Uterus (tissue), 4 donors: ENCODE results near the gene CLDND2. TPM values are rescaled to one million over a fixed set of nuclear protein-coding genes. Genes with fewer than 3 reads are reported as not detected.

Experiments used
- DNase-seq, 2 donors: peaks; one replicate each; pipeline ENCODE4 v3.0.0-alpha.2; 2019 to 2020
- H3K27ac ChIP-seq, 2 donors: fragments of 200-600 bp; sonication (generic); 1 replicate in 1 of 2; 2 replicates in 1 of 2; pipeline ENCODE4 v1.5.1; 2016 to 2018
- H3K27me3 ChIP-seq, 2 donors: fragments of 200-600 bp; sonication (generic); one replicate each; pipeline ENCODE4 v1.5.1; 2018 to 2019; ENCODE audit warnings: control low read depth in 1 of 2
- H3K36me3 ChIP-seq, 2 donors: fragments of 200-600 bp; sonication (generic); one replicate each; pipeline ENCODE4 v1.5.1; 2019; ENCODE audit warnings: control low read depth in 1 of 2
- H3K4me1 ChIP-seq, 2 donors: fragments of 200-600 bp; sonication (generic); one replicate each; pipeline ENCODE4 v1.5.1; 2018 to 2019; ENCODE audit warnings: control low read depth in 1 of 2
- H3K4me3 ChIP-seq, 2 donors: fragments of 200-600 bp; sonication (generic); 1 replicate in 1 of 2; 2 replicates in 1 of 2; pipeline ENCODE4 v1.5.1; 2018 to 2019; ENCODE audit warnings: mild to moderate bottlenecking in 1 of 2
- H3K9me3 ChIP-seq, 2 donors: fragments of 200-600 bp; sonication (generic); one replicate each; pipeline ENCODE4 v1.5.1; 2019; ENCODE audit warnings: control low read depth in 1 of 2
- POLR2A ChIP-seq, 2 donors: fragments of 450-650 bp; IDR thresholded peaks; one replicate each; pipeline ENCODE4 v1.6.1; 2016; ENCODE audit warnings: antibody characterized with exemption in 2 of 2, mild to moderate bottlenecking in 1 of 2, moderate library complexity in 1 of 2
- intact Hi-C: fragments of 100-400 bp; cut with DNase I; formaldehyde crosslinking; loops from one replicate; pipeline ENCODE4 v1.15.1; 2023; ENCODE audit warnings: low total_unique reads
- total RNA-seq, 4 donors: library from RNA; depleted of rRNA in 3 of 4; stranded (reverse); fragments of >200 nt in 3 of 4; gene quantifications; one replicate each; pipeline versions ENCODE4 v1.1.0 to v1.2.4, GENCODE V29; 2014 to 2023
- TF ChIP-seq, protein P1 (sequence below), 4 experiments: fragments of 200-600 bp in 2 of 4; fragments of 450-650 bp in 2 of 4; sonication (generic) in 2 of 4; IDR thresholded peaks; one replicate each; pipeline ENCODE4 v1.5.1; 2016 to 2019; ENCODE audit warnings: antibody characterized with exemption in 4 of 4, mild to moderate bottlenecking in 2 of 4, moderate library complexity in 1 of 4
- donor health status: DM: yes; HTN: yes; CAD: no.

The CLDND2 gene
- total RNA-seq, 4 donors from 2014 or later, result 1.2 TPM; not detected in 3

DNA sequence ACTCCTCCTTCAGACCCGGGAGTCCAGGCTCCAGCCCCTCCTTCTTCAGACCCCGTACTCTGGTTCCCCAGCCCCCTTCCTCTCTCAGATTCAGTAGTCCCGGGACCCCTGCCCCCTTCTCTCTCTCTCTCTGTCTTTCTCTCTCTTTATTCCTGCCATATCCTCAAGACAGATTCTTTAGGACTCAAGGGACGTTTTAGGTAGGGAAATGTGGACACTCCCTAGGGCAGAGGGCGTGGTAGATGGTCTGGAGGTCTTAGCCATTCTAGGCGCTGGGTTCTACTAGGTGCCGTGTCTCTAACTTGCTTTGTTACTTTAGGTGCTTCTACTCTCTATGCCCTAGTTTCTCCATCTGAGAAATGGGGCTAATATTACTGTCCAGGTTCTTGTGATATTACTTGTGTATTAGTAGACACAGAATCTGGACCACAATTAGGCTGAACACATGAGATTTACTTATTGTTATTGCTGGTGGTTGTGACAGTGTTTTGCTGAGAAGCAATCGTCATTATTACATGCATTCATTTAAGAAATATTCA is 22.3 kb upstream of the CLDND2 start:
- TF ChIP-seq POLR2A (IDR thresholded peaks at IDR 0.05), result no peak
- TF ChIP-seq, protein P1, sequence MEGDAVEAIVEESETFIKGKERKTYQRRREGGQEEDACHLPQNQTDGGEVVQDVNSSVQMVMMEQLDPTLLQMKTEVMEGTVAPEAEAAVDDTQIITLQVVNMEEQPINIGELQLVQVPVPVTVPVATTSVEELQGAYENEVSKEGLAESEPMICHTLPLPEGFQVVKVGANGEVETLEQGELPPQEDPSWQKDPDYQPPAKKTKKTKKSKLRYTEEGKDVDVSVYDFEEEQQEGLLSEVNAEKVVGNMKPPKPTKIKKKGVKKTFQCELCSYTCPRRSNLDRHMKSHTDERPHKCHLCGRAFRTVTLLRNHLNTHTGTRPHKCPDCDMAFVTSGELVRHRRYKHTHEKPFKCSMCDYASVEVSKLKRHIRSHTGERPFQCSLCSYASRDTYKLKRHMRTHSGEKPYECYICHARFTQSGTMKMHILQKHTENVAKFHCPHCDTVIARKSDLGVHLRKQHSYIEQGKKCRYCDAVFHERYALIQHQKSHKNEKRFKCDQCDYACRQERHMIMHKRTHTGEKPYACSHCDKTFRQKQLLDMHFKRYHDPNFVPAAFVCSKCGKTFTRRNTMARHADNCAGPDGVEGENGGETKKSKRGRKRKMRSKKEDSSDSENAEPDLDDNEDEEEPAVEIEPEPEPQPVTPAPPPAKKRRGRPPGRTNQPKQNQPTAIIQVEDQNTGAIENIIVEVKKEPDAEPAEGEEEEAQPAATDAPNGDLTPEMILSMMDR (IDR thresholded peaks at IDR 0.05), result no peak
- intact Hi-C loops, result no loop called here

DNA sequence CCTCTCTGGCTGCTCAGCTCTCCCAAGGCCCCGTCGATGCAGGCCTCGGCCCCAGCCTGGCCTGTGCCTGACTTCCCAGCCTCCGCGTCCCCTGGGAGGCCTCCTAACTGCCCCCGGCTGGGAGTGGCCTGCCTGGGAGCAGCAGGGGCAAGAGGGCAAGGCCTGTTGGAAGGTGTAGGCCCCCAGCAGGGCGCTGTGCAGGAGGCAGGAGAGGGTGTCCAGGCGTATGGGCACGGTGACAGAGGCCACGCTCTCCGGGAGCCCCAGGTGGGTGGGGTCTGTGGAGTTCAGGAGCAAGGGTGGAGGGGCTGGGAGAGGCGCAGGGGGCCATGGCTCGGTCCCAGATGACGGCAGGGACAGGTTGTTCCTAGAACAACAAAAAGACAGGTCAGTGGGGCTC is 20.3 kb upstream of the CLDND2 start:
- no peak overlapping the region for H3K27ac ChIP-seq
- no peak overlapping the region for H3K4me3 ChIP-seq
- no peaks in the 10 kb centered on the region for H3K9me3 ChIP-seq
- H3K27me3 ChIP-seq, result no peaks in the 10 kb centered on the region
- H3K36me3 ChIP-seq, result no peaks in the 10 kb centered on the region
- no peak for TF ChIP-seq POLR2A (IDR thresholded peaks at IDR 0.05)
- TF ChIP-seq, protein P1 (IDR thresholded peaks at IDR 0.05), result no peak
- no peak for DNase-seq
- intact Hi-C loops, result no loop called here
- no peaks in the 10 kb centered on the region for H3K4me1 ChIP-seq

More for the DNA sequence above, 22.3 kb upstream of the CLDND2 start:
- no peak for DNase-seq
- no peaks in the 10 kb centered on the region for H3K36me3 ChIP-seq
- H3K27ac ChIP-seq, result no peak overlapping the region
- no peaks in the 10 kb centered on the region for H3K9me3 ChIP-seq
- no peaks in the 10 kb centered on the region for H3K27me3 ChIP-seq
- no peak overlapping the region for H3K4me3 ChIP-seq
- no peaks in the 10 kb centered on the region for H3K4me1 ChIP-seq

DNA sequence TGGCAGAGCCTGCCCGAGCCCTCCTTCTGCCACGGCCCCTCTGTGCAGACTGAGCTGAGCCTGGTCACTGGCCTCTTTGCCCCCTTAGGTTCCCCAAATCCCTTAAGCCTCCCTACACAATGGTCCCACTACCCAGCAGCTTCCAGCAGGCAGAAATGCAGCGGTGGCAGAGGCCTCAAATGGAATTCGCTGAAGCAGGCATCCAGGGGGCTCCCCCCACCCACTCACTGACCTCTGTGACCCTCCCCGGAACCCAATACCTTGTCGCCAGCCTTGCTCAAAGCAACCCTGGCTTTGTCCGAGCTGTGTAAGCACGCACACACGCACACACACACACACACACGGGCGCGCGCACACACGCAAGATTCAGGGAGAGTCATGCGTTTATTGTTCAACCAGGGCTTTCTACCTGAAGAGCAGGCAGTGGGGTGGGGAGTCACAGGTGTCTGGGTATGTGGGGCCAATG is 19.2 kb upstream of the CLDND2 start, which contains the start of gene LIM2:
TSS of gene LIM2 (minus strand) at position 51 of the 466 bp plus-strand sequence. CDS start 531 bp downstream, outside the sequence.
- H3K36me3 ChIP-seq, result no peaks in the 10 kb centered on the region
- no peak for DNase-seq
- intact Hi-C loops, result no loop called here
- no peaks in the 10 kb centered on the region for H3K9me3 ChIP-seq
- no peak for TF ChIP-seq POLR2A (IDR thresholded peaks at IDR 0.05)
- TF ChIP-seq, protein P1 (IDR thresholded peaks at IDR 0.05), result no peak
- no peaks in the 10 kb centered on the region for H3K27me3 ChIP-seq
- no peaks in the 10 kb centered on the region for H3K4me1 ChIP-seq
- H3K27ac ChIP-seq, result no peak within 1 kb of the TSS
- H3K4me3 ChIP-seq, result no peak within 1 kb of the TSS

GRCh38 chr19:51386882-51387520 is 18.2 kb upstream of the CLDND2 start:
- TF ChIP-seq POLR2A (IDR thresholded peaks at IDR 0.05), result no peak
- TF ChIP-seq, protein P1 (IDR thresholded peaks at IDR 0.05), result no peak
- Histone ChIP-seq H3K27me3 (no peaks in the 10 kb centered on the region), H3K36me3 (no peaks in the 10 kb centered on the region), H3K9me3 (no peaks in the 10 kb centered on the region), H3K4me3 (no peak overlapping the region), H3K4me1 (no peaks in the 10 kb centered on the region), H3K27ac (no peak overlapping the region)
- no peak for DNase-seq
- intact Hi-C loops, result no loop called here

GRCh38 chr19:51382004-51382403 is 13.2 kb upstream of the CLDND2 start:
- Histone ChIP-seq H3K9me3 (no peaks in the 10 kb centered on the region), H3K4me3 (no peak overlapping the region), H3K27ac (no peak overlapping the region), H3K4me1 (no peaks in the 10 kb centered on the region), H3K36me3 (no peaks in the 10 kb centered on the region), H3K27me3 (no peaks in the 10 kb centered on the region)
- intact Hi-C loops, result no loop called here
- no peak for TF ChIP-seq POLR2A (IDR thresholded peaks at IDR 0.05)
- TF ChIP-seq, protein P1 (IDR thresholded peaks at IDR 0.05), result no peak
- DNase-seq, result no peak
